Stimulated activated naive CD8-positive, alpha-beta T cell treated with anti-CD3 and anti-CD28 coated beads, Interleukin-15, Interleukin-2, amounts not matched to agents 100 U/mL and 50 U/mL, for 24 hours (primary cell): ENCODE results near the gene SLC22A8.
"Not testable (repeated sequence)": the region's sequence is repeated elsewhere in the genome, so short reads cannot be mapped to it uniquely, and the experiment has no call there.

Experiments
- ATAC-seq: fragments of 150-1000 bp; cut with Tn5 transposase; one replicate; pipeline ENCODE4 v1.10.0; 2021
- DNase-seq: peaks from one replicate; pipeline ENCODE4 v3.0.0; 2021

SLC22A8 gene

GRCh38 chr11:63015521-63016215 is at the start of gene SLC22A8:
SLC22A8 (minus strand) TSS chr11:63015841; CDS start chr11:63014958, 883 bp downstream.
- ATAC-seq (no peak), DNase-seq (no peak)

- not testable (repeated sequence) for DNase-seq
Measured at GRCh38 chr11:63046203-63046602, 30.6 kb upstream of the SLC22A8 start.

GRCh38 chr11:63042596-63042995 is 27.0 kb upstream of the SLC22A8 start:
- no peak for DNase-seq

More at GRCh38 chr11:63046203-63046602, 30.6 kb upstream of the SLC22A8 start:
- ATAC-seq = not testable (repeated sequence)

GRCh38 chr11:63032457-63032856 is 16.8 kb upstream of the SLC22A8 start:
- ATAC-seq = no peak
- no peak for DNase-seq

More at GRCh38 chr11:63042596-63042995, 27.0 kb upstream of the SLC22A8 start:
- no peak for ATAC-seq

GRCh38 chr11:63023841-63024648 is 8.4 kb upstream of the SLC22A8 start:
- ATAC-seq (peak; percentile 74), DNase-seq (peak; percentile 91)

GRCh38 chr11:63023222-63023814 is 7.7 kb upstream of the SLC22A8 start:
- ATAC-seq = no peak

GRCh38 chr11:63022441-63022840 is 6.8 kb upstream of the SLC22A8 start:
- no peak for DNase-seq
- no peak for ATAC-seq

More at GRCh38 chr11:63023222-63023814, 7.7 kb upstream of the SLC22A8 start:
- no peak for DNase-seq

GRCh38 chr11:63020671-63021291 is 5.1 kb upstream of the SLC22A8 start:
- ATAC-seq (peak; percentile 51), DNase-seq (peak; percentile 54)

GRCh38 chr11:63019506-63019905 is 3.9 kb upstream of the SLC22A8 start:
- DNase-seq (no peak), ATAC-seq (no peak)

GRCh38 chr11:63017306-63017974 is 1.8 kb upstream of the SLC22A8 start:
- DNase-seq (no peak), ATAC-seq (no peak)

GRCh38 chr11:63014408-63015055 is 1.1 kb downstream of the SLC22A8 start:
- ATAC-seq (no peak), DNase-seq (no peak)

- no peak for DNase-seq
- ATAC-seq = no peak
Measured at GRCh38 chr11:63012839-63013238, 2.8 kb downstream of the SLC22A8 start.

- ATAC-seq (no peak), DNase-seq (no peak)
Measured at GRCh38 chr11:63012430-63012829, 3.2 kb downstream of the SLC22A8 start.

GRCh38 chr11:63010934-63011439 is 4.7 kb downstream of the SLC22A8 start:
- ATAC-seq (no peak), DNase-seq (no peak)

GRCh38 chr11:63007920-63008319 is 7.7 kb downstream of the SLC22A8 start:
- ATAC-seq (no peak), DNase-seq (no peak)

GRCh38 chr11:63001456-63001855 is 14.2 kb downstream of the SLC22A8 start:
- ATAC-seq = no peak
- no peak for DNase-seq

- ATAC-seq = no peak
- no peak for DNase-seq
Measured at GRCh38 chr11:62999649-63000048, 16.0 kb downstream of the SLC22A8 start.

- DNase-seq (no peak), ATAC-seq (no peak)
Measured at GRCh38 chr11:62999156-62999555, 16.5 kb downstream of the SLC22A8 start.

GRCh38 chr11:62996271-62996670 is 19.4 kb downstream of the SLC22A8 start:
- ATAC-seq = no peak

GRCh38 chr11:62994775-62995174 is 20.9 kb downstream of the SLC22A8 start:
- DNase-seq (no peak), ATAC-seq (no peak)

More at GRCh38 chr11:62996271-62996670, 19.4 kb downstream of the SLC22A8 start:
- DNase-seq = no peak

- ATAC-seq = no peak
Measured at GRCh38 chr11:62988276-62988675, 27.4 kb downstream of the SLC22A8 start.

More at GRCh38 chr11:62988276-62988675, 27.4 kb downstream of the SLC22A8 start:
- DNase-seq = no peak
